LNCAP (cell line): ENCODE results near the gene ARF1.

Experiments used
- CTCF ChIP-seq: fragments of 450-650 bp; IDR thresholded peaks from 2 replicates; pipeline ENCODE4 v1.5.1; 2017; ENCODE audit warnings: mild to moderate bottlenecking

Gene ARF1

GRCh38 chr1:228092342-228093049 lies 10.0 kb downstream of the ARF1 start:
- TF ChIP-seq CTCF: no peak

- TF ChIP-seq CTCF: no peak
Observed at GRCh38 chr1:228093050-228093906, 10.8 kb downstream of the ARF1 start.

- no peak for TF ChIP-seq CTCF
Observed at GRCh38 chr1:228094432-228095016, 12.0 kb downstream of the ARF1 start.

- no peak for TF ChIP-seq CTCF
Observed at GRCh38 chr1:228095161-228095560, 12.7 kb downstream of the ARF1 start.

GRCh38 chr1:228095938-228096337 lies 13.4 kb downstream of the ARF1 start:
- TF ChIP-seq CTCF: no peak

GRCh38 chr1:228096416-228097332 lies 14.2 kb downstream of the ARF1 start:
- no peak for TF ChIP-seq CTCF
